A549 (cell line): ENCODE data around the gene PATL2.

Experiments used
- EHMT2 ChIP-seq: fragments of 200-600 bp; sonication (generic); IDR thresholded peaks from 2 replicates; pipeline ENCODE4 v1.6.1; 2016; ENCODE audit warnings: antibody characterized with exemption, low read depth, mild to moderate bottlenecking, moderate library complexity
- EP300 ChIP-seq, 2 experiments: fragments of >200 bp; sonication (Bioruptor Twin); formaldehyde crosslinking; IDR thresholded peaks; 2 replicates in 1 of 2; 3 replicates in 1 of 2; pipeline ENCODE4 v1.6.1; 2016 to 2017
- HDAC2 ChIP-seq: fragments of 200-600 bp; sonication (generic); IDR thresholded peaks from 2 replicates; pipeline ENCODE4 v1.6.1; 2016
- HOXA7 ChIP-seq: fragments of 250-450 bp; sonication (Bioruptor Pico); IDR thresholded peaks from 2 replicates; pipeline ENCODE4 v1.5.0; 2020; ENCODE audit warnings: mild to moderate bottlenecking, moderate library complexity
- KDM5A ChIP-seq: fragments of 200-600 bp; sonication (generic); IDR thresholded peaks from 2 replicates; pipeline ENCODE4 v1.6.1; 2016; ENCODE audit warnings: antibody characterized with exemption, mild to moderate bottlenecking
- MYC ChIP-seq: IDR thresholded peaks from 2 replicates; pipeline ENCODE4 v1.6.1; 2012; ENCODE audit warnings: mild to moderate bottlenecking, inconsistent platforms, low read length, improper control_type of control experiment, borderline replicate concordance
- NPAS2 ChIP-seq: fragments of 250-450 bp; sonication (Bioruptor Pico); IDR thresholded peaks from 2 replicates; pipeline ENCODE4 v1.8.0; 2022; ENCODE audit warnings: mild to moderate bottlenecking, moderate library complexity, borderline replicate concordance
- POLR2A ChIP-seq: IDR thresholded peaks from 2 replicates; pipeline ENCODE4 v1.6.1; 2012; ENCODE audit warnings: mild to moderate bottlenecking, low read length
- POLR2AphosphoS2 ChIP-seq: conservative IDR thresholded peaks from 2 replicates; pipeline ENCODE4 v1.6.1; 2012; ENCODE audit warnings: low read length, improper control_type of control experiment, inconsistent platforms
- RAD21 ChIP-seq, 2 experiments: fragments of >200 bp in 1 of 2; sonication (Bioruptor Twin) in 1 of 2; formaldehyde crosslinking in 1 of 2; IDR thresholded peaks in 1 of 2; conservative IDR thresholded peaks in 1 of 2; 2 replicates in 1 of 2; 3 replicates in 1 of 2; pipeline ENCODE4 v1.6.1; 2012 to 2018; ENCODE audit warnings: inconsistent platforms in 1 of 2
- RCOR1 ChIP-seq: fragments of 150-350 bp; IDR thresholded peaks from 2 replicates; pipeline ENCODE4 v1.6.1; 2014; ENCODE audit warnings: antibody characterized with exemption, low read length, low read depth
- ZFP36 ChIP-seq: fragments of 450-650 bp; IDR thresholded peaks from 2 replicates; pipeline ENCODE4 v1.6.1; 2014; ENCODE audit warnings: borderline replicate concordance; ENCODE audit not compliant: partially characterized antibody
- TF ChIP-seq, protein P1 (sequence below): fragments of >200 bp; sonication (Bioruptor Twin); formaldehyde crosslinking; IDR thresholded peaks from 3 replicates; pipeline ENCODE4 v1.5.1; 2016
- TF ChIP-seq, protein P2 (sequence below): IDR thresholded peaks from 2 replicates; pipeline ENCODE4 v1.6.1; 2012

DNA sequence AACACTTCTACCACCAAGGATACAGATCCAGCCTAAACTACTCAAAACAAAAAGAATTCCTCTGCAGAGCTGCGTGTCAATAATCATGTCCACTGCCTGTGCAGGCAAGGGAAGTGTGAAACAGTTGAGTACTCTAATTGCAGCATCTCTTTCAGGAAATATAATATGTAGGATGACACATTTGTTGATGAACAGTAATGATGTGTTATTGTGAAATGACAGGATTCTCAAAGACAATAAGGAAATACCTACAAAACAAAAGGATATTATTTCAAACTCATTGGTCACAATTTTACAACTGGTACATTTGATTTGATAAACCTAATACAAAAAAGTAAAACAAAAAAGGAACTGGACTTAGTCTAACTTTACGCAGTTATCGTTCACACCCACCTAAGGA lies 52.1 kb downstream of the PATL2 start:
- TF ChIP-seq RCOR1, result no peak
- TF ChIP-seq, protein P1, sequence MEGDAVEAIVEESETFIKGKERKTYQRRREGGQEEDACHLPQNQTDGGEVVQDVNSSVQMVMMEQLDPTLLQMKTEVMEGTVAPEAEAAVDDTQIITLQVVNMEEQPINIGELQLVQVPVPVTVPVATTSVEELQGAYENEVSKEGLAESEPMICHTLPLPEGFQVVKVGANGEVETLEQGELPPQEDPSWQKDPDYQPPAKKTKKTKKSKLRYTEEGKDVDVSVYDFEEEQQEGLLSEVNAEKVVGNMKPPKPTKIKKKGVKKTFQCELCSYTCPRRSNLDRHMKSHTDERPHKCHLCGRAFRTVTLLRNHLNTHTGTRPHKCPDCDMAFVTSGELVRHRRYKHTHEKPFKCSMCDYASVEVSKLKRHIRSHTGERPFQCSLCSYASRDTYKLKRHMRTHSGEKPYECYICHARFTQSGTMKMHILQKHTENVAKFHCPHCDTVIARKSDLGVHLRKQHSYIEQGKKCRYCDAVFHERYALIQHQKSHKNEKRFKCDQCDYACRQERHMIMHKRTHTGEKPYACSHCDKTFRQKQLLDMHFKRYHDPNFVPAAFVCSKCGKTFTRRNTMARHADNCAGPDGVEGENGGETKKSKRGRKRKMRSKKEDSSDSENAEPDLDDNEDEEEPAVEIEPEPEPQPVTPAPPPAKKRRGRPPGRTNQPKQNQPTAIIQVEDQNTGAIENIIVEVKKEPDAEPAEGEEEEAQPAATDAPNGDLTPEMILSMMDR, result no peak
- no peak for TF ChIP-seq RAD21 (conservative IDR thresholded peaks at IDR 0.05 in 1 of 2, IDR thresholded peaks at IDR 0.05 in 1 of 2)
- TF ChIP-seq POLR2A, result no peak
- TF ChIP-seq HDAC2, result no peak
- no peak for TF ChIP-seq EHMT2
- TF ChIP-seq POLR2AphosphoS2, result no peak
- no peak for TF ChIP-seq EP300 (IDR thresholded peaks at IDR 0.05)
- TF ChIP-seq, protein P2, sequence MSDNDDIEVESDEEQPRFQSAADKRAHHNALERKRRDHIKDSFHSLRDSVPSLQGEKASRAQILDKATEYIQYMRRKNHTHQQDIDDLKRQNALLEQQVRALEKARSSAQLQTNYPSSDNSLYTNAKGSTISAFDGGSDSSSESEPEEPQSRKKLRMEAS, result no peak
- no peak for TF ChIP-seq NPAS2 (CRISPR knock-in tag)
- TF ChIP-seq MYC, result no peak
- TF ChIP-seq ZFP36, result no peak
- no peak for TF ChIP-seq HOXA7 (CRISPR knock-in tag)
- no peak for TF ChIP-seq KDM5A
